ENCODE results near the gene TMEM131. TPM values are rescaled to one million over a fixed set of nuclear protein-coding genes. Genes with fewer than 3 reads are reported as not detected.
A peak's percentile ranks its signal among the peaks of the same experiment; 100 is the strongest.

The TMEM131 gene
- total RNA-seq, 2 donors from 2014 or later, result 39.0 to 43.0 TPM

DNA sequence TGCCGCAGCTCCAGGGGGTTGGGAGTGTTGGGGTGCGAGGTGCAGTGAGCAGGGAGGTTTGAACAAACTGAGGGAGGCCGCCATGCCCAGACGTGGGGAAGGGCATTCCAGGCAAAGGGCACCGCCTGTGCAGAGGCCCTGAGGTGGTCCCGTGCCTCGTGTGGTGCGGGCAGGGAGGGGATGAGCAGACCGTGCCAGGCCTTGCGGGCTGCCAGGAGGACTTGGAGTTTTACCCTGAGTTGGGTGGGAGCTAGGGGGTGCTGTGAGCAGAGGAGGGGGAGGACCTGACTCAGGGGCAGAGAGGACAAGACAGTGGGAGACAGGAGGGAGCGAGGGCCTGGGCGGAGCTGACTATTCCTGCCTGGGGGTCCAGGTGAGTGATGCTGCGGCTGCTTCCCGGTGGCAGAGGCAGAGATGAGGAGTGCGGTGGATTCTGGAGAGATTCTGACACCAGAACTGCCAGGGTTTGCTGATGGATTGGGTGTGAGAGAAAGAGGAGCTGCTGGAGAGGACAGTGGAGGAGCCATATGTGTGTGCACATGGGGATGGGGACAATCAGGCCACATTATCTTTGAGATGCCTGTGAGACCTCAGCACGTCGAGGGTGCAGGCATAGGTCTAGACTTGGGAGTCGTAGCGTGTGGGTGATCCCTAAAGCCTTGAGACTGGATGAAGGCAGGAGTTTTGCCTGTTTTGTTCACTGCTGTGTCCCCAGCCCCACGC, 259.0 kb downstream of the TMEM131 start:
- Histone ChIP-seq H3K27me3 (ENCODE audit: control insufficient read depth, insufficient read depth, low read length, poor library complexity, severe bottlenecking) (no peaks in the 10 kb centered on the region), H3K27ac (ENCODE audit: low read depth, low read length) (no peak overlapping the region), H3K36me3 (ENCODE audit: control insufficient read depth, insufficient read depth, low read length) (no peaks in the 10 kb centered on the region), H3K4me1 (ENCODE audit: control insufficient read depth, insufficient read depth, low read length) (no peaks in the 10 kb centered on the region), H3K9me3 (ENCODE audit: control insufficient read depth, low read length) (no peaks in the 10 kb centered on the region), H3K9ac (ENCODE audit: extremely low read depth, low read length, poor library complexity, severe bottlenecking) (no peak overlapping the region), H3K4me3 (ENCODE audit: low read length) (no peak overlapping the region)
- Mint-ChIP-seq H3K27me3 (ENCODE audit: insufficient read depth) (peaks cover 4% of the 10 kb centered on the region), H3K4me1 (peaks cover 6% of the 10 kb centered on the region), H3K9me3 (no peaks in the 10 kb centered on the region), H3K36me3 (ENCODE audit: low read depth) (peaks cover 5% of the 10 kb centered on the region), H3K27ac (no peak overlapping the region), H3K4me3 (no peak overlapping the region)
- peak; percentile 44 for DNase-seq
- WGBS, 2 experiments (ENCODE audit: insufficient coverage in 1 of 2, insufficient read length in 1 of 2), result 92 to 93% methylated on average over 16 to 20 of the region's 20 CpGs
- TF ChIP-seq, protein P1, sequence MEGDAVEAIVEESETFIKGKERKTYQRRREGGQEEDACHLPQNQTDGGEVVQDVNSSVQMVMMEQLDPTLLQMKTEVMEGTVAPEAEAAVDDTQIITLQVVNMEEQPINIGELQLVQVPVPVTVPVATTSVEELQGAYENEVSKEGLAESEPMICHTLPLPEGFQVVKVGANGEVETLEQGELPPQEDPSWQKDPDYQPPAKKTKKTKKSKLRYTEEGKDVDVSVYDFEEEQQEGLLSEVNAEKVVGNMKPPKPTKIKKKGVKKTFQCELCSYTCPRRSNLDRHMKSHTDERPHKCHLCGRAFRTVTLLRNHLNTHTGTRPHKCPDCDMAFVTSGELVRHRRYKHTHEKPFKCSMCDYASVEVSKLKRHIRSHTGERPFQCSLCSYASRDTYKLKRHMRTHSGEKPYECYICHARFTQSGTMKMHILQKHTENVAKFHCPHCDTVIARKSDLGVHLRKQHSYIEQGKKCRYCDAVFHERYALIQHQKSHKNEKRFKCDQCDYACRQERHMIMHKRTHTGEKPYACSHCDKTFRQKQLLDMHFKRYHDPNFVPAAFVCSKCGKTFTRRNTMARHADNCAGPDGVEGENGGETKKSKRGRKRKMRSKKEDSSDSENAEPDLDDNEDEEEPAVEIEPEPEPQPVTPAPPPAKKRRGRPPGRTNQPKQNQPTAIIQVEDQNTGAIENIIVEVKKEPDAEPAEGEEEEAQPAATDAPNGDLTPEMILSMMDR (conservative IDR thresholded peaks at IDR 0.05), result no peak

DNA sequence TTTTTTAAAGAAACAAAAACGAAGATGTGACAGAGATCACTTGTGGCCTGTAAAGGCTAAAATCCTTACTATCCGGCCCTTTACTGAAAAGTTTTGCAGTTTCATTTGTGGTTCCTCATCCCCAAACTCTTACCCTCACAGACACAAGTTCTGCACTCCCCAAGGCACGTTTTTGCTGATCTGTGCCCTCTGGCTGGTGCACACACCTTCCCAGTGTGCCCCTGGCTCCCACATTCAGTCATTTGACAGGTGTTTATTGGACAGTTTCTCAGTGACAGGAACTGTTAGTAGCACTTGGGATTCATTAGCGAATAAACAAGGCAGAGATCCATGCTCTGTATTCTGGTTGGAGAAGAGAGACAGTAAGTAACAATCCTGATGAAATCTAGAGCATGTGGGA, 259.6 kb downstream of the TMEM131 start:
- H3K9ac ChIP-seq (ENCODE audit: extremely low read depth, low read length, poor library complexity, severe bottlenecking), result no peak overlapping the region
- H3K9me3 ChIP-seq (ENCODE audit: control insufficient read depth, low read length), result no peaks in the 10 kb centered on the region
- no peak for DNase-seq
- H3K27ac ChIP-seq (ENCODE audit: low read depth, low read length), result no peak overlapping the region
- H3K4me1 Mint-ChIP-seq, result peaks cover 6% of the 10 kb centered on the region
- no peaks in the 10 kb centered on the region for H3K27me3 ChIP-seq (ENCODE audit: control insufficient read depth, insufficient read depth, low read length, poor library complexity, severe bottlenecking)
- no peak overlapping the region for H3K4me3 Mint-ChIP-seq
- H3K36me3 ChIP-seq (ENCODE audit: control insufficient read depth, insufficient read depth, low read length), result no peaks in the 10 kb centered on the region
- no peaks in the 10 kb centered on the region for H3K4me1 ChIP-seq (ENCODE audit: control insufficient read depth, insufficient read depth, low read length)
- H3K4me3 ChIP-seq (ENCODE audit: low read length), result no peak overlapping the region
- TF ChIP-seq, protein P1 (conservative IDR thresholded peaks at IDR 0.05), result no peak
- H3K27ac Mint-ChIP-seq, result no peak overlapping the region
- peaks cover 4% of the 10 kb centered on the region for H3K27me3 Mint-ChIP-seq (ENCODE audit: insufficient read depth)
- 88 to 96% methylated on average over 4 of the region's 4 CpGs for WGBS, 2 experiments (ENCODE audit: insufficient coverage in 1 of 2, insufficient read length in 1 of 2)
- peaks cover 4% of the 10 kb centered on the region for H3K9me3 Mint-ChIP-seq
- peaks cover 9% of the 10 kb centered on the region for H3K36me3 Mint-ChIP-seq (ENCODE audit: low read depth)

DNA sequence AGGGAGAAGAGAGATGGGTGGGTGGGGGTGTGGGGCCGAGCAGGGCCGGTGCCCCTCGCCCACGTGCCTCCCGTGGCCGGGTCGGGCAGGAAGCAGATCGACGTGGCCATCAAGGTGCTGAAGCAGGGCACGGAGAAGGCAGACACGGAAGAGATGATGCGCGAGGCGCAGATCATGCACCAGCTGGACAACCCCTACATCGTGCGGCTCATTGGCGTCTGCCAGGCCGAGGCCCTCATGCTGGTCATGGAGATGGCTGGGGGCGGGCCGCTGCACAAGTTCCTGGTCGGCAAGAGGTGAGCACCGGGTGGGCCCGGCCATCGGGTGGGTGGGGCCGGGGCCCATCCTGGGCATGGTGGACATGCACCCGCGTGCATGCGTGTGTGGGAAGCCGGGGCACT, 260.6 kb downstream of the TMEM131 start:
- Mint-ChIP-seq H3K4me3 (no peak overlapping the region), H3K4me1 (no peaks in the 10 kb centered on the region), H3K9me3 (peaks cover 9% of the 10 kb centered on the region), H3K27ac (no peak overlapping the region), H3K27me3 (ENCODE audit: insufficient read depth) (peaks cover 4% of the 10 kb centered on the region), H3K36me3 (ENCODE audit: low read depth) (peaks cover 11% of the 10 kb centered on the region)
- H3K9ac ChIP-seq (ENCODE audit: extremely low read depth, low read length, poor library complexity, severe bottlenecking), result no peak overlapping the region
- no peak overlapping the region for H3K27ac ChIP-seq (ENCODE audit: low read depth, low read length)
- H3K36me3 ChIP-seq (ENCODE audit: control insufficient read depth, insufficient read depth, low read length), result no peaks in the 10 kb centered on the region
- no peak overlapping the region for H3K4me3 ChIP-seq (ENCODE audit: low read length)
- peaks cover 5% of the 10 kb centered on the region for H3K9me3 ChIP-seq (ENCODE audit: control insufficient read depth, low read length)
- no peaks in the 10 kb centered on the region for H3K4me1 ChIP-seq (ENCODE audit: control insufficient read depth, insufficient read depth, low read length)
- TF ChIP-seq, protein P1 (conservative IDR thresholded peaks at IDR 0.05), result no peak
- no peaks in the 10 kb centered on the region for H3K27me3 ChIP-seq (ENCODE audit: control insufficient read depth, insufficient read depth, low read length, poor library complexity, severe bottlenecking)
- DNase-seq, result no peak
- WGBS, 2 experiments (ENCODE audit: insufficient coverage in 1 of 2, insufficient read length in 1 of 2), result 95% methylated on average over 13 to 29 of the region's 29 CpGs

Data from endodermal cell (in vitro differentiated cells).